ENCODE results near the gene TPPP2.

Gene TPPP2

DNA sequence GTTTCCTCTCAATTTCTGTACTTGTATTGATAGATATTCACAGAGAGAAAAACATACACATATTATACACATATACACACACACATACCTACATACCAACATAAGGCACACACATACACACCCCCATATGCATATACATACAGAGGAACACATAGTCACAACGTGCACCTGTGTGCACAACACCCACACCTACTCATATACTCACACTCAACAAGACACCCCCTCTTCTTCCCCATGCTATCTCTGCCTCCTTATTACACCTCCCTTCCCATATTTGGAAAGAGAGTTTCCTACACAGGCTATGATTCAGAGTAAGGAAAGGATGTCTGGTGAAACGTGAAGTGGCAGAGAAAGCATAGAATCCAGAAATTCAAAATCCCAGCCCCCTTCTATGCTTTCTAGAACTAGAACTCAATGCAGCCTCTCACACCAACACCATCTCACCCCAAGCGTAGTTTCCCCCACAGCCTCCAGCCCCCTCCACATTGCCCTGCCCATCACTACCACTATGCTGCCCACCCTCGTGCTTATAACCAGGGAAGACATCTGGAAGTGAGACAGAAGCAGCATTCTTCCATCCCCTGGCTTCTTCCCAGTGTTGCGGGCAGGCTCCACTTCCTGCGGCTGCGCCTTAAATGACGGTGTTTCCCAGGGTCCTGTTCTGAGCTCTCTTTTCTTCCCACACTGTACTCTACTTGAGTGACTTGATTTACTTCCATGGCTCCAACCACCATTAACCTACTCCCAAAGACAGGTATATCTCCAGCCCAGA is 30.0 kb downstream of the TPPP2 start:
- peak; percentile 48 for DNase-seq

DNA sequence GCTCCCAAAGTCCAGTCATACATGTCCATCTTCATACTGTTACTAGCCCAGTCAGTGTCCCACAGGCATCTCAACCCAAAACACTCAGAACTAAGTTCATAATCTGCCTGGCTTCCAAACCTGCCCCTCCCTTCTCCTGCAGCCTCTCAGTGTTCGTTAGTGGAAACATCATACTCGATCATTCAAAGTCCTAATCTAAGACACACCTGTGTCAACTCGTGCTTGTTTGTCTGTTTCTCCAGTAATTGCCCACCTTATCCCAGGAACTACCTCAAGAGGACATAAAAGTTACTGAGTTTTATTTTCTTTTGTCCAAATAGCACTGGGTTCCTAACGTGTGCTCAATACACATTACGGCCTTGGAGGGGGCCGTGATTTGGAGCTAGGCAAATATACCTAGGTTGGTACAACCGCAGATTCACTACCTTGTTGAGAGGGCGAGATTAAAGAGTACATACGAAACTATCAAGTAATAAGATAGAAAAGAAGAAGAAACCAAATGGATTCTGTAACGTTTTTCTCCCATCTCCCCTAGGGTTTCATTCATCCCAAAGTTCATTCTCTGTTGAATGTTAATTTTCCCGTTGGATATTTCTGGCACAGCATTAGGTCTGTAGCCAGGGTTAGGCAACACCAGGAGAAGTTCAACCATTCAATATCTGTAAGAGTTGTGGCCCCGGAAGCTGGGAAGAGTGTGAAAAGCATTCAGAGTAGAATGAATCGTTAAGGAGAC is 30.8 kb downstream of the TPPP2 start:
- no peak for DNase-seq

GRCh38 chr14:21061347-21061668 is 31.3 kb downstream of the TPPP2 start:
- no peak for DNase-seq

DNA sequence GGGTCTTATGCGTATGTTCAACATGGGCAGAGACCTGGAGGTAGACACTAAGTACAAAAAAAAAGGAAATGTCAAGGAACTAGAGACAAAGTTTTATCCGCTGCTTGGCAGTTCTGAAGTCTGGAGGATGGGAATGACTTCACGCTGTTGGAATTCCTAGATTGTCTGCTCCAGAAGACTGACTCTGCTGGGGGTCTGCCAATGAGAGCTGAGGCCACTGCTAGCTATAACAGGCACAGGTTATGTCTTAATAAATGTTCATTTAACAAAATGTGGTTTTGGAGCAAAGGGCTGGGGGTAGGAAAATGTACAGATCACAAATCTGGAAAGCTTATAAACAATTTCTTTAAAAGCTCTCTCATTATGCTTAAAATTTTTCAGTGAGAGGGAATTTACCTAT is 33.5 kb downstream of the TPPP2 start:
- DNase-seq = peak; percentile 93

- no peak for DNase-seq
Observed at GRCh38 chr14:21066882-21067502, 37.0 kb downstream of the TPPP2 start.

- peak; percentile 63 for DNase-seq
Observed at GRCh38 chr14:21068521-21069387, 38.7 kb downstream of the TPPP2 start.

DNA sequence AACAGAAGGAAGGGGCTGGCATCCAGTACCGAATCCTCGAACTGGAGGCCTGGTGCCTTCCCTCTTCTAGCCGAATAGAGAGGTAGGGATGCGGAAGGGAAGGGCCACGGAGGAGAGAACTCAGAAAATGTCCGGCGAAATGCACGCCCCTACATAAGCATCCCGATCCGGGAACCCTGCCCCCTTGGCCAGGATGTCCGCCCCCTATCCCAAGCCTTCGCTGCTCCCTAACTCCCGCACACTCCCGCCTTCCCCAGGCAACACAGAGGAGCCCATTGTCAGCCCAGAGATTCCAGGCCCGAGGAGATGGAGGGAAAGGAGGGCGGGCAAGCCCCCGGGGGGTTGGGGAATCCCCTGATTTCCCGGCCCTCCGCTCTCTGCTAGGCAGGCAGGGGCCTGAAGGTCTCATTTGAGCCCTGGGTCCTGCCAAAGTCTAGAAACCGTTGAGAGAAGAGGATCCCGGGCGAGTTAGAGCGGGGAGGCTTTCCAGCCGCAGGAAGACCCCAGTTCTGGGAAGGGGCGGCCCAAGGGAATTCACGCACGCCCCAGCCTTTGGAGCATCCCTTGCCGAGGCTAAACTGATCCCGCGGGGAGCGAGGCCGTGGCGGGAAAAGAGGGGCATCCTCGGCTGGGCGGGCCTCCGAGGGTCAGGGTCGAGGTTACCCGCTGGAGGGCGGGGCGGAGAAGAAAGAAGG is 39.5 kb downstream of the TPPP2 start:
- peak; percentile 54 for DNase-seq

DNA sequence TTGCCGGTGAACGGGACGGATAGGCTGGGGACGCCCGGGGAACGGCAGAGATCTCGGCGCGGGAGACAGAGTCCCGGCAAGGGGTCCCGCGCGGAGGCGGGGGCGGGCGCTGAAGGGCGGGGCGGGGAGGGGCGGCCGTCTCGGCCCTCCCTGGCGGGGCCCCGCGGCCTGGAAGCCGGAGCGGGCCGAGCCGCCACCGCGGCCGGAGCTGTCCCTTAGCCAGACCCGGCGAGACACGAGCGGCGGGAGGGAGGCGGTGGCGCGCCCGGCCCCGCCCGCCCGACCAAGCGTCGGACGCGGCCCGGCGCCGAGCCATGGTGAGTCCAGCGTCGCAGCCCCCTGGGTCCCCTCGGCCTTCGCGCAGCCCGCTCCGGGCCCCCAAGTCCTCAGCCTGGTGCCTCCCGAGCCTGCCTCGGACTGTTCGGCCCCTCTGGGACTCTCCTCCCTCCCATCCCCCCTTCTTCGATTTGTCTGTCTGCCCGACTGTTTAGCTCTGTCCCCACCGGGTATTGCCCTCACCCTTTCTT is 40.1 kb downstream of the TPPP2 start, which contains the start of gene ARHGEF40:
Gene ARHGEF40 (plus strand): TSS at position 222 of the 527 bp plus-strand sequence. CDS start 93 bp downstream, at position 315.
- peak; percentile 62 for DNase-seq

GRCh38 chr14:21070610-21071224 is 40.7 kb downstream of the TPPP2 start:
- DNase-seq = peak; percentile 49

- peak; percentile 97 for DNase-seq
Observed at GRCh38 chr14:21071225-21072030, 41.4 kb downstream of the TPPP2 start.

DNA sequence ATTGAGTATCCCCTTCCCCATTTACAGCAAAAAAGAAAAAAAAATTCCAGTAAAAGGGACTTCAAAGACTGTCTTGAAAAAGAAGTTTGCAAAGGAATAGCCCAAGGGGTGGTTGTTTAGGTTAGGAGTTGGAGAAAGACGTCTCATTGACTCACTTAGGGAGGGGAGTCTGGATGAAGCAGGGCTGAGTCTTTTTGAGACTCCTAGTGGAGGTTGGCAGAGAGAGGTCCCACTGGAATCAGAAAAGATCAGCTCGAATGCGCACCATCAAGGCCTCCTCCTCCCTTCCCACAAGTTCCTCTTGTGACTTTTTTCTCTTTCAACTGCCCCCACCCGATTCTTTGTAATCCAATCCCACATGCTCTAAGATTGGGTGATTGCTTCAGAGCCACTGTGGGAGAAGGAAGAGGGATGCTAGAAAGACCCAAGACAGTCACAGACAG is 42.0 kb downstream of the TPPP2 start:
- DNase-seq = peak; percentile 81

DNA sequence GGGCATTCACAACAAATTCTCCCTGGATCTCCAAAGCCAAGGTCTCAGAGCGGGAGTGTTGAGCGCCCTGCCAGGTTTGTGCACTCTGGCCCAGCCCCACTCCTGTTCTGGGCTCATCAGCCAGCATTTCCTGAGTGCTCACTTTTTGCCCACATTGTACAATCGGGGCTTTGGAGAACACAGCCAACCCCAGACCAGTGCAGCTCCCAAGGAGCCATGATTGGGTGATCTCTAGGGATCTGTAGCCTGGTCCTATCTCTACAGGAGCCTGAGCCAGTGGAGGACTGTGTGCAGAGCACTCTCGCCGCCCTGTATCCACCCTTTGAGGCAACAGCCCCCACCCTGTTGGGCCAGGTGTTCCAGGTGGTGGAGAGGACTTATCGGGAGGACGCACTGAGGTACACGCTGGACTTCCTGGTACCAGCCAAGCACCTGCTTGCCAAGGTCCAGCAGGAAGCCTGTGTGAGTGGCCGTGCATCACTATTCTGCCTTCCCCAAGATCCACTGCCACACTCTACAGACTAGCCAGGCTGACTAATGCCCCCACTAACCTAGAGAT is 42.8 kb downstream of the TPPP2 start:
- no peak for DNase-seq

DNA sequence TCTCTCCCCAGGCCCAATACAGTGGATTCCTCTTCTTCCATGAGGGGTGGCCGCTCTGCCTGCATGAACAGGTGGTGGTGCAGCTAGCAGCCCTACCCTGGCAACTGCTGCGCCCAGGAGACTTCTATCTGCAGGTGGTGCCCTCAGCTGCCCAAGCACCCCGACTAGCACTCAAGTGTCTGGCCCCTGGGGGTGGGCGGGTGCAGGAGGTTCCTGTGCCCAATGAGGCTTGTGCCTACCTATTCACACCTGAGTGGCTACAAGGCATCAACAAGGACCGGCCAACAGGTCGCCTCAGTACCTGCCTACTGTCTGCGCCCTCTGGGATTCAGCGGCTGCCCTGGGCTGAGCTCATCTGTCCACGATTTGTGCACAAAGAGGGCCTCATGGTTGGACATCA is 43.9 kb downstream of the TPPP2 start:
- no peak for DNase-seq

- no peak for DNase-seq
Observed at GRCh38 chr14:21074398-21075272, 44.6 kb downstream of the TPPP2 start.

DNA sequence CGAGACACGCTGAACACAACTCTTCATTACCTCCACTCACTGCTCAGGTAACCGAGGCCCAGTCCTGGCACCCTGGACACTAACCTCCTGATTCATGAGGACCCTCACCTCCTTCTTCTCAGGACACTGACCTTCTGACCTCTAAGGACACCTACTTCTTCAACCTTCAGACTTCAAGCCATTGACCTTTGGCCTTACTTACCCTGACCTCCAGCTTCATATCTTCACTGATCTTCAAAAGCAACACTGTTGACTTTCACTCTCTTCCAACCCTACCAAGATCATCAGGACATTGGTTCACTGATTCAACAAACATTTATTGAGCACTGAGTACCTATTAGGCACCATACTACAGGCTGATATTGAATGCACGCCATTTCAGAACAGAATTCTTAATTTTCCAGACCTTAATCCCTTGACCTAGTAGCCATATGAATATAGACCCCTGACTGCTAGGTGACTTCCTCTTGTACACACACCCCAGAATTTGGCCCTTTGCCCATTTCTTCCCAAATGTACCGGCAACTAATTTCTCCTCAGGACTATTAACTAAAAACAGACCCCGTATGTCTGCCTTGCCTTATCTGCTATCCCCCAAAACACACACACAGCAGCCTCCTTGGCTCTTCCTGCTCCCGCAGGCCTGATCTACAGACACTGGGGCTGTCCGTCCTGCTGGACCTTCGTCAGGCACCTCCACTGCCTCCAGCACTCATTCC is 45.9 kb downstream of the TPPP2 start:
- DNase-seq = no peak

DNA sequence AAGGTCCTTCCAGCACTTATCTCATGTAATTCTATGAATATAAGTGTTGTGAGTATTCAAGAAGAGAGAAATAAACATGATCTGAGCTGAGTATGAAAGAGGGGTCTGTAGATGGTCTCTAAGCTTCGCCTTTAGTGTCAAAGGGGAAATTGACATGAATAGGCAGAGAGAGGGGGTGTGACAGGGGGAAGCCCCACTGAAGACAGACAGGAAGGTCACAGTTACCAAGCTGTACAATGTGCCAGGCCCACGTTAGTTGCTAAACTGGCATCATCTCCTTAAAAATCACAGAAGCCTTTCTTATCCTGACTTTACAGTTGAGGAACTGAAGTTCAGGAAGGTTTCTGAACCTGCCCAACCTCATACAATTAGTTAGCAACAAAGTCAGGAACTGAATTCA is 47.7 kb downstream of the TPPP2 start:
- no peak for DNase-seq

- no peak for DNase-seq
Observed at GRCh38 chr14:21078287-21078686, 48.3 kb downstream of the TPPP2 start.

- no peak for DNase-seq
Observed at GRCh38 chr14:21078726-21079125, 48.7 kb downstream of the TPPP2 start.
